ENCODE measurements around the gene ZNRD2. TPM values are rescaled to one million over a fixed set of nuclear protein-coding genes. Genes with fewer than 3 reads are reported as not detected.

The ZNRD2 gene
- total RNA-seq, 1 experiment from 2014 or later: 70.9 TPM

GRCh38 chr11:65578667-65579066 is 8.4 kb downstream of the ZNRD2 start (continued):
- TF ChIP-seq TEAD4 (CRISPR knock-in tag; IDR thresholded peaks at IDR 0.05) (no peak), E2F4 (CRISPR knock-in tag; IDR thresholded peaks at IDR 0.05; ENCODE audit: borderline replicate concordance, low read depth) (no peak), ATF3 (CRISPR knock-in tag; conservative IDR thresholded peaks at IDR 0.05) (no peak), RELA (CRISPR knock-in tag; IDR thresholded peaks at IDR 0.05; ENCODE audit: borderline replicate concordance) (no peak), GTF2I (CRISPR knock-in tag; conservative IDR thresholded peaks at IDR 0.05) (no peak), ZNF671 (CRISPR knock-in tag; IDR thresholded peaks at IDR 0.05) (no peak), ZNF121 (CRISPR knock-in tag; IDR thresholded peaks at IDR 0.05) (no peak), HMGXB4 (CRISPR knock-in tag; IDR thresholded peaks at IDR 0.05) (no peak), NFE2L1 (CRISPR knock-in tag; IDR thresholded peaks at IDR 0.05) (no peak), ESRRA (CRISPR knock-in tag; IDR thresholded peaks at IDR 0.05; ENCODE audit: borderline replicate concordance) (no peak)
- TF ChIP-seq, protein P1, sequence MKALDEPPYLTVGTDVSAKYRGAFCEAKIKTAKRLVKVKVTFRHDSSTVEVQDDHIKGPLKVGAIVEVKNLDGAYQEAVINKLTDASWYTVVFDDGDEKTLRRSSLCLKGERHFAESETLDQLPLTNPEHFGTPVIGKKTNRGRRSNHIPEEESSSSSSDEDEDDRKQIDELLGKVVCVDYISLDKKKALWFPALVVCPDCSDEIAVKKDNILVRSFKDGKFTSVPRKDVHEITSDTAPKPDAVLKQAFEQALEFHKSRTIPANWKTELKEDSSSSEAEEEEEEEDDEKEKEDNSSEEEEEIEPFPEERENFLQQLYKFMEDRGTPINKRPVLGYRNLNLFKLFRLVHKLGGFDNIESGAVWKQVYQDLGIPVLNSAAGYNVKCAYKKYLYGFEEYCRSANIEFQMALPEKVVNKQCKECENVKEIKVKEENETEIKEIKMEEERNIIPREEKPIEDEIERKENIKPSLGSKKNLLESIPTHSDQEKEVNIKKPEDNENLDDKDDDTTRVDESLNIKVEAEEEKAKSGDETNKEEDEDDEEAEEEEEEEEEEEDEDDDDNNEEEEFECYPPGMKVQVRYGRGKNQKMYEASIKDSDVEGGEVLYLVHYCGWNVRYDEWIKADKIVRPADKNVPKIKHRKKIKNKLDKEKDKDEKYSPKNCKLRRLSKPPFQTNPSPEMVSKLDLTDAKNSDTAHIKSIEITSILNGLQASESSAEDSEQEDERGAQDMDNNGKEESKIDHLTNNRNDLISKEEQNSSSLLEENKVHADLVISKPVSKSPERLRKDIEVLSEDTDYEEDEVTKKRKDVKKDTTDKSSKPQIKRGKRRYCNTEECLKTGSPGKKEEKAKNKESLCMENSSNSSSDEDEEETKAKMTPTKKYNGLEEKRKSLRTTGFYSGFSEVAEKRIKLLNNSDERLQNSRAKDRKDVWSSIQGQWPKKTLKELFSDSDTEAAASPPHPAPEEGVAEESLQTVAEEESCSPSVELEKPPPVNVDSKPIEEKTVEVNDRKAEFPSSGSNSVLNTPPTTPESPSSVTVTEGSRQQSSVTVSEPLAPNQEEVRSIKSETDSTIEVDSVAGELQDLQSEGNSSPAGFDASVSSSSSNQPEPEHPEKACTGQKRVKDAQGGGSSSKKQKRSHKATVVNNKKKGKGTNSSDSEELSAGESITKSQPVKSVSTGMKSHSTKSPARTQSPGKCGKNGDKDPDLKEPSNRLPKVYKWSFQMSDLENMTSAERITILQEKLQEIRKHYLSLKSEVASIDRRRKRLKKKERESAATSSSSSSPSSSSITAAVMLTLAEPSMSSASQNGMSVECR (CRISPR knock-in tag; IDR thresholded peaks at IDR 0.05; ENCODE audit: borderline replicate concordance): no peak
- TF ChIP-seq, protein P2, sequence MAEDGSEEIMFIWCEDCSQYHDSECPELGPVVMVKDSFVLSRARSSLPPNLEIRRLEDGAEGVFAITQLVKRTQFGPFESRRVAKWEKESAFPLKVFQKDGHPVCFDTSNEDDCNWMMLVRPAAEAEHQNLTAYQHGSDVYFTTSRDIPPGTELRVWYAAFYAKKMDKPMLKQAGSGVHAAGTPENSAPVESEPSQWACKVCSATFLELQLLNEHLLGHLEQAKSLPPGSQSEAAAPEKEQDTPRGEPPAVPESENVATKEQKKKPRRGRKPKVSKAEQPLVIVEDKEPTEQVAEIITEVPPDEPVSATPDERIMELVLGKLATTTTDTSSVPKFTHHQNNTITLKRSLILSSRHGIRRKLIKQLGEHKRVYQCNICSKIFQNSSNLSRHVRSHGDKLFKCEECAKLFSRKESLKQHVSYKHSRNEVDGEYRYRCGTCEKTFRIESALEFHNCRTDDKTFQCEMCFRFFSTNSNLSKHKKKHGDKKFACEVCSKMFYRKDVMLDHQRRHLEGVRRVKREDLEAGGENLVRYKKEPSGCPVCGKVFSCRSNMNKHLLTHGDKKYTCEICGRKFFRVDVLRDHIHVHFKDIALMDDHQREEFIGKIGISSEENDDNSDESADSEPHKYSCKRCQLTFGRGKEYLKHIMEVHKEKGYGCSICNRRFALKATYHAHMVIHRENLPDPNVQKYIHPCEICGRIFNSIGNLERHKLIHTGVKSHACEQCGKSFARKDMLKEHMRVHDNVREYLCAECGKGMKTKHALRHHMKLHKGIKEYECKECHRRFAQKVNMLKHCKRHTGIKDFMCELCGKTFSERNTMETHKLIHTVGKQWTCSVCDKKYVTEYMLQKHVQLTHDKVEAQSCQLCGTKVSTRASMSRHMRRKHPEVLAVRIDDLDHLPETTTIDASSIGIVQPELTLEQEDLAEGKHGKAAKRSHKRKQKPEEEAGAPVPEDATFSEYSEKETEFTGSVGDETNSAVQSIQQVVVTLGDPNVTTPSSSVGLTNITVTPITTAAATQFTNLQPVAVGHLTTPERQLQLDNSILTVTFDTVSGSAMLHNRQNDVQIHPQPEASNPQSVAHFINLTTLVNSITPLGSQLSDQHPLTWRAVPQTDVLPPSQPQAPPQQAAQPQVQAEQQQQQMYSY (CRISPR knock-in tag; IDR thresholded peaks at IDR 0.05): no peak

GRCh38 chr11:65579291-65579690 is 9.0 kb downstream of the ZNRD2 start:
- Mint-ChIP-seq H3K4me1 (peaks cover 17% of the 10 kb centered on the region), H3K4me3 (no peak overlapping the region), H3K27ac (no peak overlapping the region), H3K27me3 (ENCODE audit: low read depth) (peaks cover 66% of the 10 kb centered on the region), H3K36me3 (no peaks in the 10 kb centered on the region), H3K9me3 (no peaks in the 10 kb centered on the region)
- no peak for ATAC-seq
- ChIA-PET CTCF (interaction anchor here (0.6 to 1.5 kb wide), 3 partner anchors 15 to 38 kb away, joined by 3 to 5 read pairs (median 4); no protein-coding TSS in a partner anchor), POLR2A (no interaction called here)
- no peak for DNase-seq (ENCODE audit: low spot score)
- TF ChIP-seq, protein P3, sequence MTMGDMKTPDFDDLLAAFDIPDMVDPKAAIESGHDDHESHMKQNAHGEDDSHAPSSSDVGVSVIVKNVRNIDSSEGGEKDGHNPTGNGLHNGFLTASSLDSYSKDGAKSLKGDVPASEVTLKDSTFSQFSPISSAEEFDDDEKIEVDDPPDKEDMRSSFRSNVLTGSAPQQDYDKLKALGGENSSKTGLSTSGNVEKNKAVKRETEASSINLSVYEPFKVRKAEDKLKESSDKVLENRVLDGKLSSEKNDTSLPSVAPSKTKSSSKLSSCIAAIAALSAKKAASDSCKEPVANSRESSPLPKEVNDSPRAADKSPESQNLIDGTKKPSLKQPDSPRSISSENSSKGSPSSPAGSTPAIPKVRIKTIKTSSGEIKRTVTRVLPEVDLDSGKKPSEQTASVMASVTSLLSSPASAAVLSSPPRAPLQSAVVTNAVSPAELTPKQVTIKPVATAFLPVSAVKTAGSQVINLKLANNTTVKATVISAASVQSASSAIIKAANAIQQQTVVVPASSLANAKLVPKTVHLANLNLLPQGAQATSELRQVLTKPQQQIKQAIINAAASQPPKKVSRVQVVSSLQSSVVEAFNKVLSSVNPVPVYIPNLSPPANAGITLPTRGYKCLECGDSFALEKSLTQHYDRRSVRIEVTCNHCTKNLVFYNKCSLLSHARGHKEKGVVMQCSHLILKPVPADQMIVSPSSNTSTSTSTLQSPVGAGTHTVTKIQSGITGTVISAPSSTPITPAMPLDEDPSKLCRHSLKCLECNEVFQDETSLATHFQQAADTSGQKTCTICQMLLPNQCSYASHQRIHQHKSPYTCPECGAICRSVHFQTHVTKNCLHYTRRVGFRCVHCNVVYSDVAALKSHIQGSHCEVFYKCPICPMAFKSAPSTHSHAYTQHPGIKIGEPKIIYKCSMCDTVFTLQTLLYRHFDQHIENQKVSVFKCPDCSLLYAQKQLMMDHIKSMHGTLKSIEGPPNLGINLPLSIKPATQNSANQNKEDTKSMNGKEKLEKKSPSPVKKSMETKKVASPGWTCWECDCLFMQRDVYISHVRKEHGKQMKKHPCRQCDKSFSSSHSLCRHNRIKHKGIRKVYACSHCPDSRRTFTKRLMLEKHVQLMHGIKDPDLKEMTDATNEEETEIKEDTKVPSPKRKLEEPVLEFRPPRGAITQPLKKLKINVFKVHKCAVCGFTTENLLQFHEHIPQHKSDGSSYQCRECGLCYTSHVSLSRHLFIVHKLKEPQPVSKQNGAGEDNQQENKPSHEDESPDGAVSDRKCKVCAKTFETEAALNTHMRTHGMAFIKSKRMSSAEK (CRISPR knock-in tag; IDR thresholded peaks at IDR 0.05; ENCODE audit: borderline replicate concordance): no peak
- TF ChIP-seq ZNF512 (CRISPR knock-in tag; IDR thresholded peaks at IDR 0.05; ENCODE audit: borderline replicate concordance) (no peak), FOXJ3 (CRISPR knock-in tag; IDR thresholded peaks at IDR 0.05; ENCODE audit: borderline replicate concordance) (no peak), ELF4 (CRISPR knock-in tag; IDR thresholded peaks at IDR 0.05; ENCODE audit: low read depth) (no peak), JAZF1 (CRISPR knock-in tag; IDR thresholded peaks at IDR 0.05) (no peak), CBFB (CRISPR knock-in tag; IDR thresholded peaks at IDR 0.05; ENCODE audit: low read depth) (no peak), JUN (CRISPR knock-in tag; IDR thresholded peaks at IDR 0.05) (no peak)
